Measurements from ENCODE around the gene UBN2.
"Not testable (repeated sequence)": the region's sequence is repeated elsewhere in the genome, so short reads cannot be mapped to it uniquely, and the experiment has no call there.

The UBN2 gene

DNA sequence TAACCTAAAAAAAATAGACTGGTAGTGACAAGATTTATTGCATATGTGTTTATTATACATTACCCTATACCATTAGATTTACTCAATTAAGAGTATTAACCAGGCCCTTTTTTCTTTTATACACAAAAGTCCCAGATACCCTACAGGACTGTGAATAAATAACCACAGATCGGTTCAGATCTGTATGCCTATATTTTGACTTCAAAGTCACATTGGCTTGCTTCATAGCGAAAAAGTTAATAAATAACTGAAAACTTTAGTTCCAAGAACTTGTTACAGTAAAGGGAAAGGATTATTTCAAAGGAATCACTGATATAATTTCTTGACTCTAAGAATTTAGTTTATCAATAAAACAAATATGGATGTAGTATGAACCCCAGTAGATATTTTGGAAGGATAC lies 68.3 kb downstream of the UBN2 start:
- Histone ChIP-seq H3K27ac (ENCODE audit: low read depth, low read length) (no peak overlapping the region), H3K4me1 (ENCODE audit: insufficient read depth, low read length) (0 out of 2 replicates have a peak, but pooled peaks cover 4% of the 10 kb centered on the region), H3K27me3 (ENCODE audit: insufficient read depth, low read length) (no peaks in the 10 kb centered on the region), H3K36me3 (ENCODE audit: insufficient read depth, low read length) (peaks cover 65% of the 10 kb centered on the region), H3K4me3 (ENCODE audit: low read length) (no peak overlapping the region), H3K9me3 (ENCODE audit: insufficient read depth, low read depth, low read length) (no peaks in the 10 kb centered on the region), H3K9ac (ENCODE audit: low read depth, low read length) (no peak overlapping the region)
- WGBS, result 96% methylated on average over 2 of the region's 2 CpGs

DNA sequence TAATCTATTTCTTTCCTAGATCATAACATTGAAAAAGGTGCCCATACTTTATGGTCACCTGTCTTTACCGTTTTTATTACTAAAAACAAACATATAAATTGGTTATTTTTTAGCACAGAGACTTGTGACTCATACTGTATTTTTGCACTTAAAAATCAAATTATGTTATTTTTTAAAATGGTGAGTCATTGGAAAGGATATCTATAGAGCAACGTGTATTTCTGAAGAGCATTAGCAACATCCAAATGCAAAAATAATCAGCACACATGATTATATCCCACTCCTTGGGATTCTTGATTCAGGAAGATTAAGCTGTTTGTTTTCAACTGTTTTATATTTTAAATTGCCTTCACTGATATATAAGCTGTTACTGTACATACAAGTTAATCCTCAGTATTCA lies 69.4 kb downstream of the UBN2 start:
- H3K4me1 ChIP-seq (ENCODE audit: insufficient read depth, low read length), result 0 out of 2 replicates have a peak, but pooled peaks cover 4% of the 10 kb centered on the region
- no peaks in the 10 kb centered on the region for H3K9me3 ChIP-seq (ENCODE audit: insufficient read depth, low read depth, low read length)
- no peak overlapping the region for H3K9ac ChIP-seq (ENCODE audit: low read depth, low read length)
- H3K27ac ChIP-seq (ENCODE audit: low read depth, low read length), result no peak overlapping the region
- H3K27me3 ChIP-seq (ENCODE audit: insufficient read depth, low read length), result no peaks in the 10 kb centered on the region
- H3K36me3 ChIP-seq (ENCODE audit: insufficient read depth, low read length), result peaks cover 54% of the 10 kb centered on the region
- WGBS, result 100% methylated on average over 1 of the region's 2 CpGs
- no peak overlapping the region for H3K4me3 ChIP-seq (ENCODE audit: low read length)

DNA sequence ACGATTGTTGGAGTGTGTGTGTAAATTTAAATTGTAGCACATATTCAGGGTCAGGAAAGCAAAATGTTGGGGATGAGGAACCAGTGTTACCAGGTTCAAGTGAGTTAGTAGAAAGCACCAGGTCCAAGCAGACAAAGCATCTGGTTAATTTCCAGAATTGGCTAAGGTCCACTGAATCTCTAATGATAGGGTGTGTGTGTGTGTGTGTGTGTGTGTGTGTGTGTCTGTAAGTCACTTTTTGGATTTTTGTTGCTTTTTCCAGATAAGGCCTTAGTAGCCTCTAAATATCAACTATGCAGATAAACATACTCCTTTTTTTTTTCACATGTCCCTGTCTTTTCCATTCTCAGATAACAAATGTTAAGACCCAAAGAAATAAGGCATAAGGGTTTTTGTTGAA lies 73.5 kb downstream of the UBN2 start:
- Histone ChIP-seq H3K36me3 (ENCODE audit: insufficient read depth, low read length) (peaks cover 33% of the 10 kb centered on the region), H3K9me3 (ENCODE audit: insufficient read depth, low read depth, low read length) (no peaks in the 10 kb centered on the region)
- WGBS, result 93% methylated on average over 1 of the region's 1 CpG

DNA sequence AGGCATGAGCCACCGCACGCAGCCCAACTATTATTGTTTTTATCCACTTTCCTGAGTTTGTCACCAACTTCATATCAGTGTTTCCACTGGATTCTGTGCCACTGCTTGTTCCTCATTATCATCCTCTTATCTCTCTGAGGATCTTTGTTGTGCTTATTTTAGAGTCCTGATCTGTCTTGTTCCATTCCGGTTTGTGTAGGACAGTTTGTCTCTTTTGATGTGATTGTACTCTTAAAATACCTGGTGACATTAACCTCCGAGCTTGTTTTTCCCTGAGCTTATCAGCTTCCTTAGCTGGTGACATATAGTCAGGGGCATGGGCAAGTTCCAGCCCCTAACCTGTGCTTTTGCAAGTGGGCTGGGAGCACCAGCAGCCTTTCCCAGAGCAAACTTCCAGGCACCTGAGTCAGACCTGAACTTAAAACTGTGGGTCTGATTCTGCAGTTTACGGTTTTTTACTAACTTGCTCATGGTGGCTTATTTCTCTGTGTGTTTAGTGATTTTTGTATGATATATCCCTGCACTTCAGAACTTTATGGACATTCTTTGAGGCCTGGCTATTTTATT lies 87.0 kb downstream of the UBN2 start:
- WGBS, result 93% methylated on average over 5 of the region's 5 CpGs
- Histone ChIP-seq H3K4me3 (ENCODE audit: low read length) (no peak overlapping the region), H3K27ac (ENCODE audit: low read depth, low read length) (no peak overlapping the region), H3K9me3 (ENCODE audit: insufficient read depth, low read depth, low read length) (no peaks in the 10 kb centered on the region), H3K9ac (ENCODE audit: low read depth, low read length) (no peak overlapping the region), H3K27me3 (ENCODE audit: insufficient read depth, low read length) (no peaks in the 10 kb centered on the region), H3K36me3 (ENCODE audit: insufficient read depth, low read length) (no peaks in the 10 kb centered on the region), H3K4me1 (ENCODE audit: insufficient read depth, low read length) (no peaks in the 10 kb centered on the region)

More for the DNA sequence above, 73.5 kb downstream of the UBN2 start:
- no peak overlapping the region for H3K4me3 ChIP-seq (ENCODE audit: low read length)
- H3K27me3 ChIP-seq (ENCODE audit: insufficient read depth, low read length), result no peaks in the 10 kb centered on the region
- no peak overlapping the region for H3K9ac ChIP-seq (ENCODE audit: low read depth, low read length)
- H3K27ac ChIP-seq (ENCODE audit: low read depth, low read length), result no peak overlapping the region
- H3K4me1 ChIP-seq (ENCODE audit: insufficient read depth, low read length), result 0 out of 2 replicates have a peak, but pooled peaks cover 4% of the 10 kb centered on the region

DNA sequence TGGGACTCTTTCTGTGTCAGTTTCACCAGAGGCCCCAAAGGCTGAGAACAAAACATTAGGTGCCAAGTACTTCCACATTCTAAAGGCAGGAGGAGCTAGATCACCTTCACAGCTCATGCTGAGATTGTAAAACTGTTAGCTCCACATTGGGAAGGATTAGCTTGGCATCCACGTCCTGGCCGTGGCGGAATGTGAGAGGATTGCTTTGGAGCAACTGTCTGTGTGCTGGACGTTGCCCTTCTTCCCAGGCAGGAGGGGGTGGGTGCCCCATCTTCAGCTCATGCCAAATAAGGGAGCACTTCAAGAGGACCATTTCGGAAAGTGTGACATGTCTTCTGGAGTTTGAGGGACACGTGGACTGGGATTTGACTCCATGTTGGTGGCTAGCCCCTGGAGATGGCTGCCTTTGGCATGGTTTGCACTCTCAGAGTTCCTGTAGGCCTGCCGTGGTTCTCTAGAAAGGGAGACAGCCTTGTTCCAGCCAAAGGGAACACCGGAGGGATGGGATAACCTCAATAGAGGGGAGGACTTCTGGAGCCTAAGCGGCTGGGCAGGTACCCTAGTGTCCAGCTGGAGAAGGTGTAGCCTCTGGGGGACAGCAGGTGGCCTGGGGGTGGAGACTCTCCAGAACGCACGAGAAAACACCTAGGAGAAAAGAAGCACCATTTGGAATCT lies 90.2 kb downstream of the UBN2 start:
- no peak overlapping the region for H3K27ac ChIP-seq (ENCODE audit: low read depth, low read length)
- H3K9me3 ChIP-seq (ENCODE audit: insufficient read depth, low read depth, low read length), result no peaks in the 10 kb centered on the region
- H3K4me1 ChIP-seq (ENCODE audit: insufficient read depth, low read length), result no peaks in the 10 kb centered on the region
- H3K4me3 ChIP-seq (ENCODE audit: low read length), result no peak overlapping the region
- H3K27me3 ChIP-seq (ENCODE audit: insufficient read depth, low read length), result no peaks in the 10 kb centered on the region
- no peak overlapping the region for H3K9ac ChIP-seq (ENCODE audit: low read depth, low read length)
- no peaks in the 10 kb centered on the region for H3K36me3 ChIP-seq (ENCODE audit: insufficient read depth, low read length)
- WGBS, result 79% methylated on average over 11 of the region's 11 CpGs

DNA sequence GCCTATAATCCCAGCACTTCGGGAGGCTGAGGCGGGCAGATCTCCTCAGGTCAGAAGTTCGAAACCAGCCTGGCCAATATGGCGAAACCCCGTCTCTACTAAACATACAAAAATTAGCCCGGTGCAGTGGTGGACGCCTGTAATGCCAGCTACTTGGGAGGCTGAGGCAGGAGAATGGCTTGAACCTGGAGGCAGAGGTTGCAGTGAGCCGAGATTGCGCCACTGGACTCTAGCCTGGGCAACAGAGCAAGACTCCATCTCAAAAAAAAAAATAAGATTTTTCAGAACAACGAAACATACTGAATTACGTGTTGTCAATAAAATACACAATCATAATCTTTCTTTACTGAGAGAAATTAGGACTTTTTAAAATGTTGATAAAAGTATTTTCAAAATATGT lies 93.7 kb downstream of the UBN2 start:
- not testable (repeated sequence) for H3K4me1 ChIP-seq (ENCODE audit: insufficient read depth, low read length); H3K27ac ChIP-seq (ENCODE audit: low read depth, low read length); H3K9me3 ChIP-seq (ENCODE audit: insufficient read depth, low read depth, low read length); H3K27me3 ChIP-seq (ENCODE audit: insufficient read depth, low read length); H3K9ac ChIP-seq (ENCODE audit: low read depth, low read length); H3K36me3 ChIP-seq (ENCODE audit: insufficient read depth, low read length); H3K4me3 ChIP-seq (ENCODE audit: low read length)
- 96% methylated on average over 10 of the region's 11 CpGs for WGBS

DNA sequence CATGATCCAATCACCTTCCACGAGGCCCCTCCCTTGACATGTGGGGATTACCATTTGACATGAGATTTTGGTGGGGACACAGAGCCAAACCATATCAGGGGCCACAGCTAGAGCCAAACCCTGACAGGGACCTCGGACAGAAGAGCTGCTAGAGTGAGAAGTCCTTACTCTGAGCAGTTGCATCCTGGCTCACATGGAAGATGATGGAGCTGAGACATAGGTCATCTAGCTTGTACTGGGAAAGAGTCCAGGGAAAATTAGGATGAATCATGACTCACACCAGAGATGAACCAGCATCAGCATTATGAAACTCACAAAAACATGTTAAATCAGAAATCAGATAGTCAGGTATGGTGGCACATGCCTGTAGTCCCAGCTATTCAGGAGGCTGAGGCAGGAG lies 97.3 kb downstream of the UBN2 start:
- Histone ChIP-seq H3K36me3 (ENCODE audit: insufficient read depth, low read length) (no peaks in the 10 kb centered on the region), H3K9ac (ENCODE audit: low read depth, low read length) (no peak overlapping the region), H3K4me1 (ENCODE audit: insufficient read depth, low read length) (no peaks in the 10 kb centered on the region), H3K4me3 (ENCODE audit: low read length) (no peak overlapping the region), H3K27me3 (ENCODE audit: insufficient read depth, low read length) (no peaks in the 10 kb centered on the region), H3K27ac (ENCODE audit: low read depth, low read length) (no peak overlapping the region), H3K9me3 (ENCODE audit: insufficient read depth, low read depth, low read length) (no peaks in the 10 kb centered on the region)
- WGBS, result 80% methylated on average over 2 of the region's 2 CpGs

DNA sequence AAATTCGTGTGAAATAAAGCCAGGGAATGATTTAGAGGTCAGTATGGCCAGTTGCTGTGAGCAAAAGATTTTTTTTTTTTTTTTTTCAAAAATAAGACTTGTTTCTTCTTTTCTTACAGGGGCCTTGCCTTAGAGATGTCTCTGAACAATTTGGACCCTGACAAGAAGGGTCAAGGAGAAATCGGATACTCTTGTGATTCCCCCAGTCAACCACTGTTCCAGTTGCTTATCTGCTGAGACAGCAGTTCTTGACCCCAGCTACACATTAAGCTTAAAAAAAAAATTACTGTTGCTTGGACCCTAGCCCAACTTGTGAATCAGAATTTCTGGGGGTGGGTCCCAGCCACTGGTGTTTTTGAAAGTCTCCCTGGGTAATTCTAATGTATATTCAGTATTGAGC lies 98.1 kb downstream of the UBN2 start:
- no peaks in the 10 kb centered on the region for H3K9me3 ChIP-seq (ENCODE audit: insufficient read depth, low read depth, low read length)
- no peaks in the 10 kb centered on the region for H3K36me3 ChIP-seq (ENCODE audit: insufficient read depth, low read length)
- H3K9ac ChIP-seq (ENCODE audit: low read depth, low read length), result no peak overlapping the region
- H3K4me3 ChIP-seq (ENCODE audit: low read length), result no peak overlapping the region
- H3K4me1 ChIP-seq (ENCODE audit: insufficient read depth, low read length), result no peaks in the 10 kb centered on the region
- no peak overlapping the region for H3K27ac ChIP-seq (ENCODE audit: low read depth, low read length)
- WGBS, result 75% methylated on average over 2 of the region's 2 CpGs
- no peaks in the 10 kb centered on the region for H3K27me3 ChIP-seq (ENCODE audit: insufficient read depth, low read length)

DNA sequence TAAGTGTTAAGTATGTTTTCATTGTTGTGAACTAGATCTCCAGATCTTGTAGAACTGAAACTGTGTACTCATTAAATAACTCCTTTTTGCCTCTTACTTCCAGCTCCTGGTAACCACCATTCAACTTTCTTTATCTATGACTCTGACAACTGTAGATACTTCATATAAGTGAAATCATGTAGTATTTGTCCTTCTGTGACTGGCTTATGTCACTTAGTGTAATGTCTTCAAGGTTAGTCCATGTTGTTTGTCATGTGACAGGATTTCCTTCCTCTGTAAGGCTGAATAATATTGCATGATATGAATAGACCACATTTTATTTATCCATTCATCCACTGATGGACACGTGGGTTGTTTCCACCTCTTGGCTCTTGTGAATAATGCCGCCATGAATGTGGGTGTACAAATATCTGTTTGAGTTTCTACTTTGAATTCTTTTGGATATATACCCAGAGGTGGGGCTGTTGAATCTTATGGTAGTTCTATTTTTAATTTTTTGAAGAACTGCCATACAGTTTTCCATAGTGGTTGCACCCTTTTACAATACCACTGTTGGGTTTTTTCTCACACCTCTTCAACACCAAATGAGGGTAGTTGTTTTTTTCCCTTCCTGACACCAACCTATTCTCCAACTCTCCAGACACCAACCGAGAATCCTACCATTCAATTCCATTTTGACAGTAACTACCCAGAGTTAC lies 99.4 kb downstream of the UBN2 start:
- Histone ChIP-seq H3K9ac (ENCODE audit: low read depth, low read length) (no peak overlapping the region), H3K4me1 (ENCODE audit: insufficient read depth, low read length) (no peaks in the 10 kb centered on the region), H3K4me3 (ENCODE audit: low read length) (no peak overlapping the region), H3K9me3 (ENCODE audit: insufficient read depth, low read depth, low read length) (no peaks in the 10 kb centered on the region), H3K36me3 (ENCODE audit: insufficient read depth, low read length) (no peaks in the 10 kb centered on the region), H3K27ac (ENCODE audit: low read depth, low read length) (no peak overlapping the region), H3K27me3 (ENCODE audit: insufficient read depth, low read length) (no peaks in the 10 kb centered on the region)
- 86% methylated on average over 3 of the region's 3 CpGs for WGBS

DNA sequence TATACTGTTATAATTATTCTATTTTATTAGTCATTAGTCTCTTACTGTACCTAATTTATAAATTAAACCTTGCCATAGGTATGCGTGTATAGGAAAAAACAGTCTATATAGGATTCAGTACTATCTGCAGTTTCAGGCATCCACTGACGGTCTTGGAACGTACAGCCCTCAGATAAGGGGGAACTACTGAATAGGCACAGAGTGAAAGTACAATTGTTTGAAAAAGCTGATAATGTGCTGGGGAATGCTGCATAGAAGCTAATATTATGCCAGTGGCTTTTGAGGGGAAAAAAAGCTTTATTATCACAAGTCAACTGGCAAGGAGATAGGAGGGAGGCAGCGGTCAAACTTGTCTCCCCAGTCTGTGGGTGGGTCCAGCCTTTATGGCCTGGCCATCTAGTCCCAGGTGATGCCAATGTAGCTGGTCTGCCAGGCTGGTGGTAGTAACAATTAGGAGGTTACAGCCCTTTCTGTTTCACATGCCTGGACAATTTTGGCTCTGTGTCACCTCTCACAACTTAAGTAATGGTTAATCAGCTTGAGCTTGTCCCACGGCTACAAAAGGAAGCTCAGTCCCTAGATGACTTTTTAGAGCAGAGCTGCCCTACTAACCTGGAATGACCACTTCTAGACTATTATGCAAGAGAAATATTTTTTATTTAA lies 101.8 kb downstream of the UBN2 start:
- Histone ChIP-seq H3K36me3 (ENCODE audit: insufficient read depth, low read length) (no peaks in the 10 kb centered on the region), H3K27ac (ENCODE audit: low read depth, low read length) (no peak overlapping the region), H3K9me3 (ENCODE audit: insufficient read depth, low read depth, low read length) (no peaks in the 10 kb centered on the region), H3K4me3 (ENCODE audit: low read length) (no peak overlapping the region), H3K9ac (ENCODE audit: low read depth, low read length) (no peak overlapping the region), H3K27me3 (ENCODE audit: insufficient read depth, low read length) (no peaks in the 10 kb centered on the region), H3K4me1 (ENCODE audit: insufficient read depth, low read length) (no peaks in the 10 kb centered on the region)
- WGBS, result 86% methylated on average over 5 of the region's 5 CpGs

DNA sequence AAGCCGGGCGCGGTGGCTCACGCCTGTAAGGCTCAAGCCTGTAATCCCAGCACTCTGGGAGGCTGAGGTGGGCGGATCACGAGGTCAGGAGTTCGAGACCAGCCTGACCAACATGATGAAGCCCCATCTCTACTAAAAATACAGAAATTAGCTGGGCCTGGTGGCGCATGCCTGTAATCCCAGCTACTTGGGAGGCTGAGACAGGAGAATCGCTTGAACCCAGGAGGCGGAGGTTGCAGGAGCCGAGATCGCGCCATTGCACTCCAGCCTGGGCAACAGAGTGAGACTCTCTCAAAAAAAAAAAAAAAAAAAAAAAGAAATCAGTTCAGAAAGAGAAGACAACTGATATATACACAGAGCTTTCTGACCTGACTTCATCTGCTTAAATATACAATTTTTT lies 102.4 kb downstream of the UBN2 start:
- H3K4me1 ChIP-seq (ENCODE audit: insufficient read depth, low read length); H3K9ac ChIP-seq (ENCODE audit: low read depth, low read length); H3K27me3 ChIP-seq (ENCODE audit: insufficient read depth, low read length); H3K9me3 ChIP-seq (ENCODE audit: insufficient read depth, low read depth, low read length); H3K36me3 ChIP-seq (ENCODE audit: insufficient read depth, low read length); H3K27ac ChIP-seq (ENCODE audit: low read depth, low read length); H3K4me3 ChIP-seq (ENCODE audit: low read length): not testable (repeated sequence)
- 97% methylated on average over 13 of the region's 13 CpGs for WGBS
